ENCODE results near the gene PNPLA1.

The PNPLA1 gene

DNA sequence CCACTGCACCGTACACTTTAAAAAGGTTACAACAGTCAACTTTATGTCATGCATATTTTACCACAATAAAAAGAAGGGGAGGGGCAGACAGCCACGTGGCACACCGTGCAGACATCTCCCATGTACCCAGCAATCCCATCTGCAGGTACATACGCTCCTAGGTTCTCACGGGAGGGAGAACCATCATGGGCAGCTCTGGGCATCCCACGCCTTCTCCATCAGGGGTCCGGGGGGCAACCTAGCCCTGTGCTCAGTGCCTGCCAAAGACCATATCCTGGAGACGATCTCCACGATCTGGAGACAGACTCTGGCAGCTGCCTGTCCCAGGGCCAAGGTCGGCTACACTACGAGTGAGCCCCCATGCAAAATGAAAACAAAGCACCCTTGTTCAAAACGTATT lies 69.3 kb downstream of the PNPLA1 start:
- no peak for DNase-seq

GRCh38 chr6:36340306-36340617 lies 70.4 kb downstream of the PNPLA1 start:
- no peak for DNase-seq

DNA sequence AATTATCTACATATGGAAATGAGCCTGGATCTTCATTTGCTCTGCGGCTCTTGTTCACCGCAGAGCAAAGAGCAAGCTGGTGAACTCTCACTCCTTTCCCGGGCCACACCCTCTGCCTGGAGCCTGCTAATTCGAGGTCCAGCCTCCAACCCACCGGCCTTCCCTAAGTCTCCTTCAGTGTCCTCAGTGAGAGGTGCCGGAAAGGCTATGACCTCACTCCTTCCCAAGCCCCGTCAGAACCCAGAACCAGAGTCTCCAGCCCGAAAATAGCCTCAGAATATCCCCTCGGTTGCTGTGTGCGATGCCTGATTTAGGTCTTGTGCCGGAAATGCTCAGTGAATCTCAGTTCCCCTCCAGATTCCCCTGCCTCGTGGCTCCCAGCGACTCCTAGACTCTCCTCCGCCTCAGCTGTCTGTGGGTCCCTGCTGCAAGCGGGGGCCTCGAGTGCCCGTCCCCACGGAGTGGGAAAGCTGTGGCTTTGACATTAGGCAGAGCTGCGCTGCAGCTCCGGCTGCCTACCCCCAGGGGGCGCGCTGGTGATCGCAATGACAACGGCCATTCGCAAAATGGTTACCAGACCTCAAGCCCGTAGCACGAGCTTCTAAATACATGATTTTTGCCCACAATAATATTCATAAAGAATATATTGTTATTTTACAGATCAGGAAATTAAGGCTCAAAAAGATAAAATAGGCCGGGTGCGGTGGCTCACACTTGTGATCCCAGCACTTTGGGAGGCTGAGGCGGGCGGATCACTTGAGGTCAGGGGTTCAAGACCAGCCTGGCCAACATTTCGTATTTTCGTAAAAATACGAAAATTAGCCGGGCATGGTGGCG lies 71.0 kb downstream of the PNPLA1 start:
- peak; percentile 42 for DNase-seq

- DNase-seq: no peak
Observed at GRCh38 chr6:36343109-36343680, 73.3 kb downstream of the PNPLA1 start.

DNA sequence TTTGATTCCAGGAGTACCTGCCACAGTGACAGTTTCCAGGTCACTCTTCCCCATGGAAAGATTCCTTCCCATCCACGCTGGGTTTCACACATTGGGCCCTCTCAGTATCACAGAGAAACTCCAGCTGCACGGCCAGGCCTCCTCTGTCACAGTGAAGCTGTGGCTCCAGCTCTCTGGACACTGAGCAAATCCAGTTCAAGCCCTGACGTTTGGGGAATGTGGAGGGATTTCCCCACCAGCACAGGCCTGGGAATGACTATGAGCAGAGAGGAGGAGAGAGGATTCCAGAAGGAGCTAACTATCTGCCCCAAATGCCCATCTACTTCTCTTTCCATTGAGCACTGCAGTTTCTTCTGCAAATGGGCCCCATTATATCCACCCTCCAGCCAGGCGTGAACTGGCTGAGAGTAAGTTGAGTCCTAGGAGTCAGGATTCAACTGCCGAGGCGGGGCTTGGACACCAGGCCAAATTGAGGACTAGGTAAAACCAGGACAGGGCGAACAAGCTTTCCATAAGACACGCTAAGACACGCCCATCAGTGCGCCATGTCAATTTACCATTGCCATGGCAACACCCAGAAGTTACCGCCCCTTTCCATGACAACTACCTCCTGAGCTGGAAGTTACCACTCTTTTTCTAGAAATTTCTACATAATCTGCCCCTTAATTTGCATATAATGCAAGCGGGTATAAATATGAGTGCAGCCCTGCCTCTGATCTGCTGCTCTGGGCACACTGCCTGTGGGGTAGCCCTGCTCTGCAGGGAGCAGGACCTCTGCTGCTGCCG lies 76.0 kb downstream of the PNPLA1 start:
- DNase-seq: no peak

DNA sequence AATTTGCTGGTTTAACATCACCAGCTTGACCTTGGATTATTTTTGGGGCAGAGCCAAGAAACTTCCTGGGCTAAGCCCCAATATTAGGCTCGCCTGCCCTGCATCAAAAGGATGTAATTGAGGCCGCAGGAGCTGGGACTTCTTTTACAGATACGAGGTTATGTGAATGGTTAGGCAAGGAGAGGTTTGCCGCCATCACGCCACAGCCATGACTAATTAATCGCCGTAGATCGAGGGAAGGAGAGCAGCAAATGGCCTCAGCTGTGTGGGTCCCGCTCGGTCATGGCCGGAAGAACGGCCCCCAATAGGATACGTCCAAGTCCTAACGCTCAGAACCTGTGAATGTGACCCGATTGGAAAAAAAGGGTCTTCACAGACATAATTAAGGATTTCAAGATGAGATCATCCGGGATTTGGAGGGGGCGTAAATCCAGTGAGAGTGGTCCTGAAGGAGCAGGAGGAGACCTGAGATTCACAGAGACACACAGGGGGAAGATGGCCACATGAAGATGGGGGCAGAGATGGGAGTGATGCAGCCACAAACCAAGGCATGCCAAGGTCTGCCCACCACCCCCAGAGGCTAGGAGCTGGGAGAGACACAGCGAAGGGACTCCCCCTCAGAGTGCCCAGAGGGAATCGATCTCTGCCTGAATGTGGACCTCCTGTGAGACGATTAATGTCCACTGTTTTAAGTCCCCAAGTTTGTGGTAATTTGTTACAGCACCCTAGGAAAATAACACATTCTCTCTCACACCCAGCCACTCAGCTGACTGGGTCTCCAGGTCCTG lies 76.8 kb downstream of the PNPLA1 start:
- no peak for DNase-seq

DNA sequence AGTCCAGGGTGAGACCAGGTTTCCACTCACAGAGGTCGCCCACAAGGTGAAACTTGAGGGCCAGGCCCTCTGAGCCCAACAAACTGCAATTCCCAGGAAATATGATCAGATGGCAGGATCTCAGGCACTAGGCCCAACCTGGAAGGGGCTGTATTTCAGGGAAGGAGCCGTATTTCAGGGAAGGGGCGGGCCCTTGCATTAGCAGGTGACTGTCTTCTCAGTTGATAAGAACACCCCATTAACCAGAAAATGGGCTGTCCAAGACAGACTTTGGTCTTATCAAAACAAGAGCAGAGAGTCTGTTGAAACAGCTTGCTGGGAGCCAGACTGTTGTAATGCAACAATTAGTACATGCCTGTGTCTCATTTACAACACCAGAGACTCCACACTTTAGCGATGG lies 77.8 kb downstream of the PNPLA1 start:
- DNase-seq: no peak

DNA sequence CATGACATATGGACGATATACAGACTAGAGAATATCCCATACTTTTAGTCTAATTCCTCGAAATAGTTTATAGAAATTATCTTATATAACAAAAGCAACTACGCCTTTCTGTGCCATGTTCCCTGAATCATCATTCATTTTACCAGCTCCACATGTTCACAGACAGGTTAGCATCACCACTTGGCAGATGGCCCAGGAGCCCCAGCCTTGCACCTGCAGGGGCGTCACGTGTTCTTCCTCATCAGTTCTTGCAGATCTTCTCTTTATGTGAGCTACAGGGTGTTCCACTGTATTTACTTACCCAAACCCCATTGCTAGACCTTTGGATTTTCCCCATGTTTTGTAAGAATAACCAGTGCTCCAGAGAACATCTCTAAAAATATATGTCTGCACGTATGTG lies 79.4 kb downstream of the PNPLA1 start:
- no peak for DNase-seq

DNA sequence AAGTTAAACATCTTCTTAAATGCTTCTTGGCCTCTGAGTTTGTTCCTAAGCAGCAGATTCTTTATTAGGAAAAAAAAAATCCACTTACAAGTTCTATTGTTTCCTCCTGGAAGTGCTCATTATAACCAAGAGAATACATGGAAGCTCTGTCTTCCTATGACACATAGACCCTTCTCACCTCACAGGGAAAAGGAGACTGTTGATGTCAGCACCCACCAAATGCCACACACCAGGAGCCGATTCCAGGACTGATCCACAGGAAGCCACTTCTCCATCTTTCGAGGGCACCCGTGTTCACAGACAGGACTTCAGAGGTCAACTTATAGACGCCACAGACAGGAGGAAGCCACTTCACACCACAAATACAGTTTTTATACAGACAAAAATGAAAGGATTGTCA lies 80.2 kb downstream of the PNPLA1 start:
- no peak for DNase-seq

GRCh38 chr6:36350681-36351571 lies 81.1 kb downstream of the PNPLA1 start:
- DNase-seq: no peak

DNA sequence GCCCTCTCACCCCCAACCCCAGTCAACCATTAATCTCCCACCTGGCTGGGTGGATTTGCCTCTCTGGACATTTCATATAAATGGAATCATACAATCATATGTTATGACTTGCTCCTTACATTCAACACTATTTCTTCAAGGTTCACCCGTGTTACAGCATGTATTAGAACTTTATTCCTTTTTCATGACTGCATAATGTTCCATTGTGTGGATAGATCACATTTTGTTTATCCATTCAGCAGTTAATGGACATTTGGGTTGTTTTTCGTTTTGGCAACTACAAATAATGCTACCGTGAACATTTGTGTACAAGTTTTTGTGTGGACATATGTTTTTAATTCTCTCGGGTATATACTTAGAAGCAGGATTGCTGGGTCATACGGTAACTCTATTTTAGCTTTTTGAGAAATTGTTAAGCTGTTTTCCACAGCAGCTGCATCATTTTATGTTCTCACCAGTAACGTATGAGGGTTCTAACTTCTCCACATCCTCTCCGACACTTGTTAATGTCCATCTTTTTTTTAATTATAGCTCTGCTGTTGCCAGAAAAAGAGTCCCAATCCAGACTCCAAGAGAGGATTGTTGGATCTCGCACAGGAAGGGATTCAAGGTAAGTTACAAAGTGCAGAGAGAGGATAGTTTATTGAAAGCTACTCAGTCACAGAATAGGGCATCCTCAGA lies 82.8 kb downstream of the PNPLA1 start:
- DNase-seq: no peak

- no peak for DNase-seq
Observed at GRCh38 chr6:36353411-36353915, 83.6 kb downstream of the PNPLA1 start.

GRCh38 chr6:36355819-36356218 lies 86.0 kb downstream of the PNPLA1 start:
- DNase-seq: no peak

- no peak for DNase-seq
Observed at GRCh38 chr6:36357872-36358225, 88.0 kb downstream of the PNPLA1 start.

Measured in NCI-H1694 treated with DMSO at 0.1 percent for 48 hours (cell line).